Measurements from ENCODE around the gene TRIP4.

- no peak for TF ChIP-seq CTCF (IDR thresholded peaks at IDR 0.05; ENCODE audit: poor library complexity, severe bottlenecking)
- no peak for TF ChIP-seq RAD21 (conservative IDR thresholded peaks at IDR 0.05)
- no peak for TF ChIP-seq EZH2 (IDR thresholded peaks at IDR 0.05; ENCODE audit: borderline replicate concordance, insufficient read depth, low read length, poor library complexity, severe bottlenecking)
- no peak for TF ChIP-seq POLR2AphosphoS5 (IDR thresholded peaks at IDR 0.05)
- no peak for TF ChIP-seq EP300 (conservative IDR thresholded peaks at IDR 0.05; ENCODE audit: poor library complexity, severe bottlenecking)
- TF ChIP-seq TAF1 (IDR thresholded peaks at IDR 0.05; ENCODE audit: low read depth), result no peak
- no peak for TF ChIP-seq SMC3 (conservative IDR thresholded peaks at IDR 0.05; ENCODE audit: poor library complexity)
- no peak for TF ChIP-seq REST (IDR thresholded peaks at IDR 0.05; ENCODE audit: borderline replicate concordance)
- TF ChIP-seq MXI1 (conservative IDR thresholded peaks at IDR 0.05; ENCODE audit: poor library complexity, severe bottlenecking), result no peak
These were observed 1.4 kb downstream of the TRIP4 start for GRCh38 chr15:64389036-64389435.
